CD4-positive, alpha-beta T cell treated with Interleukin-15 for 1 hour (primary cell): Measurements from ENCODE around the gene SLC25A47.

Experiments
- DNase-seq: peaks from one replicate; pipeline ENCODE4 v3.0.0-alpha.2; 2020

SLC25A47 gene

GRCh38 chr14:100350276-100350926 lies 27.3 kb downstream of the SLC25A47 start:
- DNase-seq, result no peak

- no peak for DNase-seq
Observed at GRCh38 chr14:100350986-100351385, 27.8 kb downstream of the SLC25A47 start.

- DNase-seq, result no peak
Observed at GRCh38 chr14:100358396-100358795, 35.3 kb downstream of the SLC25A47 start.

GRCh38 chr14:100359111-100359510 lies 36.0 kb downstream of the SLC25A47 start:
- no peak for DNase-seq

GRCh38 chr14:100359881-100360280 lies 36.7 kb downstream of the SLC25A47 start:
- no peak for DNase-seq

- no peak for DNase-seq
Observed at GRCh38 chr14:100361626-100362025, 38.5 kb downstream of the SLC25A47 start.

GRCh38 chr14:100362311-100362927 lies 39.3 kb downstream of the SLC25A47 start:
- no peak for DNase-seq

- no peak for DNase-seq
Observed at GRCh38 chr14:100363053-100363452, 39.9 kb downstream of the SLC25A47 start.

- DNase-seq, result no peak
Observed at GRCh38 chr14:100364403-100364802, 41.3 kb downstream of the SLC25A47 start.

- DNase-seq, result no peak
Observed at GRCh38 chr14:100365741-100366140, 42.6 kb downstream of the SLC25A47 start.

- DNase-seq, result no peak
Observed at GRCh38 chr14:100369019-100369418, 45.9 kb downstream of the SLC25A47 start.

- DNase-seq, result no peak
Observed at GRCh38 chr14:100370003-100370402, 46.9 kb downstream of the SLC25A47 start.

GRCh38 chr14:100371773-100372172 lies 48.6 kb downstream of the SLC25A47 start:
- DNase-seq, result no peak

- no peak for DNase-seq
Observed at GRCh38 chr14:100372357-100373048, 49.4 kb downstream of the SLC25A47 start.

- no peak for DNase-seq
Observed at GRCh38 chr14:100374270-100374669, 51.1 kb downstream of the SLC25A47 start.

- DNase-seq, result peak; percentile 23
Observed at GRCh38 chr14:100374876-100375265, 51.7 kb downstream of the SLC25A47 start.

GRCh38 chr14:100375266-100375962 lies 52.3 kb downstream of the SLC25A47 start:
- DNase-seq, result peak; percentile 83

GRCh38 chr14:100375963-100376735 lies 53.0 kb downstream of the SLC25A47 start, which contains the start of gene WDR25:
Gene WDR25, plus strand, starts transcription at chr14:100376485.
- DNase-seq, result peak; percentile 93

GRCh38 chr14:100376751-100377171 lies 53.6 kb downstream of the SLC25A47 start:
- DNase-seq, result no peak
